Measurements from ENCODE around the gene OXCT1.

DNA sequence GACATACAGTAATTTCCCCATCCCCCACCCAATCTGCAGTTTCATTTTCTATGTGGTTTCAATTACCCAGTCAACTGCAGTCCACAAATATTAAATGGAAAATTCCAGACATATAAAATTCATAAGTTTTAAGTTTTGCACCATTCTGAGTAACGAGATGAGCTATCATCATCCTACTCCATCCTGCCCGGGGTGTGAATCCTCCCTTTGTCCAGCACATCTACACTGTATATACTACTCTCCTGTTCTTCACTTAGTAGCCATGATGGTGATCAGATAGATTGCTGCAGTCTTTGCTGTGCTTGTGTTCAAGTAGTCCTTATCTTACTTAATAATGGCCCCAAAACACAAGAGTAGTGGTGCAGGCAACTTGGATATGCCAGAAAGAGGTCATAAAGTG lies 11.3 kb downstream of the OXCT1 start:
- TF ChIP-seq, protein P1, sequence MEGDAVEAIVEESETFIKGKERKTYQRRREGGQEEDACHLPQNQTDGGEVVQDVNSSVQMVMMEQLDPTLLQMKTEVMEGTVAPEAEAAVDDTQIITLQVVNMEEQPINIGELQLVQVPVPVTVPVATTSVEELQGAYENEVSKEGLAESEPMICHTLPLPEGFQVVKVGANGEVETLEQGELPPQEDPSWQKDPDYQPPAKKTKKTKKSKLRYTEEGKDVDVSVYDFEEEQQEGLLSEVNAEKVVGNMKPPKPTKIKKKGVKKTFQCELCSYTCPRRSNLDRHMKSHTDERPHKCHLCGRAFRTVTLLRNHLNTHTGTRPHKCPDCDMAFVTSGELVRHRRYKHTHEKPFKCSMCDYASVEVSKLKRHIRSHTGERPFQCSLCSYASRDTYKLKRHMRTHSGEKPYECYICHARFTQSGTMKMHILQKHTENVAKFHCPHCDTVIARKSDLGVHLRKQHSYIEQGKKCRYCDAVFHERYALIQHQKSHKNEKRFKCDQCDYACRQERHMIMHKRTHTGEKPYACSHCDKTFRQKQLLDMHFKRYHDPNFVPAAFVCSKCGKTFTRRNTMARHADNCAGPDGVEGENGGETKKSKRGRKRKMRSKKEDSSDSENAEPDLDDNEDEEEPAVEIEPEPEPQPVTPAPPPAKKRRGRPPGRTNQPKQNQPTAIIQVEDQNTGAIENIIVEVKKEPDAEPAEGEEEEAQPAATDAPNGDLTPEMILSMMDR (IDR thresholded peaks at IDR 0.05) = no peak
- no peak for TF ChIP-seq POLR2A (IDR thresholded peaks at IDR 0.05)

All from thyroid gland (tissue), 4 donors.